HCT116 (cell line): ENCODE data around the gene SLC36A2. TPM values are rescaled to one million over a fixed set of nuclear protein-coding genes. Genes with fewer than 3 reads are reported as not detected.

ENCODE experiments used
- ATAC-seq: fragments of 200-7000 bp; cut with Tn5 transposase; 2 replicates; pipeline ENCODE4 v1.9.1; 2020; ENCODE audit warnings: mild to moderate bottlenecking, moderate library complexity
- BruUV-seq: library from RNA; stranded (reverse); fragments of 400-500 nt; replicated peaks from 2 replicates; lab custom pipeline; 2021; lab: Mats Ljungman, UMichigan
- CTCF ChIA-PET: fragments of 300-600 bp; sonication (Branson Sonifier 250); formaldehyde crosslinking; loops from one replicate; lab custom pipeline; 2021; ENCODE audit warnings: antibody characterized with exemption; lab: Charles Lee
- POLR2A ChIA-PET: fragments of 300-600, 350-600 bp; sonication (Branson Sonifier 250); formaldehyde crosslinking; loops from one replicate; lab custom pipeline; 2021; ENCODE audit warnings: antibody characterized with exemption; lab: Charles Lee
- RAD21 ChIA-PET, 2 experiments: fragments of 300-600 bp; sonication (Branson Sonifier 250); formaldehyde crosslinking; loops; one replicate each; lab custom pipeline; 2023; ENCODE audit warnings: low total read pairs in 2 of 2; ENCODE audit not compliant: uncharacterized antibody in 2 of 2, unreplicated experiment in 2 of 2, low non-redundant PET in 1 of 2; lab: Charles Lee
- DNase-seq: peaks from one replicate; pipeline ENCODE4 v3.0.0-alpha.2; 2010; ENCODE audit warnings: low read depth, low spot score
- H2AFZ ChIP-seq: fragments of 200-600 bp; shearing (Covaris generic), sonication (generic); 2 replicates; pipeline ENCODE4 v1.6.1; 2017; ENCODE audit warnings: low read depth, mixed run types, mixed read lengths, antibody characterized with exemption, low read length; ENCODE audit not compliant: poor library complexity, severe bottlenecking
- H3K27ac ChIP-seq: 2 replicates; pipeline ENCODE4 v1.5.1; 2012; ENCODE audit warnings: low read depth, low read length
- H3K27me3 ChIP-seq: fragments of 200-600 bp; sonication (generic); 2 replicates; pipeline ENCODE4 v1.6.1; 2016; ENCODE audit warnings: mixed run types, low read length, mixed read lengths; ENCODE audit not compliant: insufficient read depth
- H3K36me3 ChIP-seq, 2 experiments: fragments of 200-500 bp in 1 of 2; fragments of 200-600 bp in 1 of 2; sonication (Bioruptor generic) in 1 of 2; sonication (generic) in 1 of 2; 2 replicates each; pipeline versions ENCODE4 v1.5.1 to v1.6.1; 2014 to 2016; ENCODE audit warnings: low read length in 2 of 2, inconsistent platforms in 1 of 2, mixed read lengths in 1 of 2, mixed run types in 1 of 2; ENCODE audit not compliant: insufficient read depth in 2 of 2, control insufficient read depth in 1 of 2
- H3K4me1 ChIP-seq, 2 experiments: fragments of 200-600 bp in 1 of 2; sonication (generic) in 1 of 2; 2 replicates each; pipeline versions ENCODE4 v1.5.1 to v1.6.1; 2012 to 2017; ENCODE audit warnings: low read length in 2 of 2, inconsistent platforms in 1 of 2, mild to moderate bottlenecking in 1 of 2, mixed read lengths in 1 of 2, mixed run types in 1 of 2, moderate library complexity in 1 of 2; ENCODE audit not compliant: insufficient read depth in 2 of 2, control insufficient read depth in 1 of 2
- H3K4me2 ChIP-seq: fragments of 200-600 bp; sonication (generic); 2 replicates; pipeline ENCODE4 v1.6.1; 2017; ENCODE audit warnings: mixed run types, low read length, mixed read lengths
- H3K4me3 ChIP-seq, 2 experiments: fragments of 200-600 bp in 1 of 2; sonication (generic) in 1 of 2; replicated peaks in 1 of 2; 2 replicates each; pipeline ENCODE4 v1.5.1; 2011 to 2016; ENCODE audit warnings: low read length in 2 of 2, control low read depth in 1 of 2, low read depth in 1 of 2, mild to moderate bottlenecking in 1 of 2, mixed read lengths in 1 of 2, mixed run types in 1 of 2
- H3K79me2 ChIP-seq: fragments of 200-600 bp; sonication (generic); 2 replicates; pipeline ENCODE4 v1.6.1; 2017; ENCODE audit warnings: mild to moderate bottlenecking, mixed run types, low read length, moderate library complexity, mixed read lengths; ENCODE audit not compliant: insufficient read depth
- H3K9ac ChIP-seq: fragments of 200-600 bp; sonication (generic); 2 replicates; pipeline ENCODE4 v1.6.1; 2016; ENCODE audit warnings: low read length, mixed read lengths
- H3K9me2 ChIP-seq: fragments of 200-600 bp; sonication (generic), shearing (Covaris generic); 2 replicates; pipeline ENCODE4 v1.6.1; 2017; ENCODE audit warnings: mixed run types, mild to moderate bottlenecking, moderate library complexity; ENCODE audit not compliant: insufficient read depth
- H3K9me3 ChIP-seq, 2 experiments: fragments of 200-500 bp in 1 of 2; fragments of 200-600 bp in 1 of 2; sonication (Bioruptor generic) in 1 of 2; sonication (generic) in 1 of 2; 2 replicates each; pipeline ENCODE4 v1.6.1; 2014 to 2017; ENCODE audit warnings: low read length in 2 of 2, mixed read lengths in 2 of 2, inconsistent platforms in 1 of 2, low read depth in 1 of 2, mild to moderate bottlenecking in 1 of 2, mixed run types in 1 of 2, moderate library complexity in 1 of 2; ENCODE audit not compliant: control insufficient read depth in 1 of 2, insufficient read depth in 1 of 2
- H4K20me1 ChIP-seq: fragments of 200-600 bp; sonication (generic), shearing (Covaris generic); 2 replicates; pipeline ENCODE4 v1.6.1; 2017; ENCODE audit warnings: mixed run types, mild to moderate bottlenecking, moderate library complexity; ENCODE audit not compliant: insufficient read depth
- ATF3 ChIP-seq: IDR thresholded peaks from 2 replicates; pipeline ENCODE4 v1.6.1; 2012
- CBX3 ChIP-seq: IDR thresholded peaks from 2 replicates; pipeline ENCODE4 v1.6.1; 2012; ENCODE audit warnings: low read depth
- EGR1 ChIP-seq: IDR thresholded peaks from 2 replicates; pipeline ENCODE4 v1.6.1; 2012; ENCODE audit warnings: low read depth
- ELF1 ChIP-seq: IDR thresholded peaks from 2 replicates; pipeline ENCODE4 v1.6.1; 2012; ENCODE audit warnings: low read depth, borderline replicate concordance
- EZH2 ChIP-seq: fragments of 200-600 bp; sonication (generic); IDR thresholded peaks from 2 replicates; pipeline ENCODE4 v1.6.1; 2017; ENCODE audit warnings: antibody characterized with exemption, mixed run types
- EZH2phosphoT487 ChIP-seq: fragments of 200-600 bp; IDR thresholded peaks from 2 replicates; pipeline ENCODE4 v1.6.1; 2018; ENCODE audit warnings: antibody characterized with exemption, borderline replicate concordance
- FOSL1 ChIP-seq: IDR thresholded peaks from 2 replicates; pipeline ENCODE4 v1.6.1; 2012; ENCODE audit warnings: low read depth
- JUND ChIP-seq: IDR thresholded peaks from 2 replicates; pipeline ENCODE4 v1.6.1; 2012
- MAX ChIP-seq: IDR thresholded peaks from 2 replicates; pipeline ENCODE4 v1.6.1; 2012
- POLR2AphosphoS5 ChIP-seq: IDR thresholded peaks from 2 replicates; pipeline ENCODE4 v1.6.1; 2011; ENCODE audit warnings: mild to moderate bottlenecking, low read depth, low read length, moderate library complexity
- RAD21 ChIP-seq: IDR thresholded peaks from 2 replicates; pipeline ENCODE4 v1.6.1; 2012; ENCODE audit warnings: low read depth, mild to moderate bottlenecking
- SIN3A ChIP-seq: IDR thresholded peaks from 2 replicates; pipeline ENCODE4 v1.6.1; 2012; ENCODE audit warnings: low read depth
- SP1 ChIP-seq: IDR thresholded peaks from 2 replicates; pipeline ENCODE4 v1.6.1; 2012; ENCODE audit warnings: low read depth
- SRF ChIP-seq: IDR thresholded peaks from 2 replicates; pipeline ENCODE4 v1.6.1; 2012; ENCODE audit warnings: low read depth
- TCF7L2 ChIP-seq: IDR thresholded peaks from 2 replicates; pipeline ENCODE4 v1.7.0; 2011; ENCODE audit warnings: borderline replicate concordance, inconsistent platforms; ENCODE audit not compliant: insufficient read depth, insufficient read length; ENCODE audit errors: extremely low read depth
- YY1 ChIP-seq: IDR thresholded peaks from 2 replicates; pipeline ENCODE4 v1.6.1; 2011; ENCODE audit warnings: low read length, low read depth, moderate library complexity, mild to moderate bottlenecking; ENCODE audit not compliant: insufficient replicate concordance; ENCODE audit errors: extremely low read depth
- ZBTB33 ChIP-seq: IDR thresholded peaks from 2 replicates; pipeline ENCODE4 v1.6.1; 2011; ENCODE audit warnings: mild to moderate bottlenecking, low read length, moderate library complexity; ENCODE audit not compliant: insufficient replicate concordance; ENCODE audit errors: extremely low read depth
- ZNF274 ChIP-seq: fragments of 200-500 bp; sonication (Bioruptor generic); IDR thresholded peaks from 2 replicates; pipeline ENCODE4 v1.6.1; 2014; ENCODE audit warnings: mild to moderate bottlenecking, low read depth, low read length, inconsistent platforms
- intact Hi-C: fragments of 100-400 bp; cut with micrococcal nuclease; formaldehyde crosslinking; loops from 2 replicates; pipeline ENCODE4 v1.10.0; 2022
- total RNA-seq: library from RNA; stranded (reverse); gene quantifications from one replicate; pipeline ENCODE4 v1.2.1, GENCODE V29; 2021; ENCODE audit not compliant: unreplicated experiment

The SLC36A2 gene
- total RNA-seq, 1 experiment from 2014 or later: not detected

- Histone ChIP-seq H4K20me1 (no peaks in the 10 kb centered on the region), H3K4me1 (no peaks in the 10 kb centered on the region), H3K4me2 (no peak overlapping the region), H3K9ac (no peak overlapping the region), H3K4me3 (no peak overlapping the region), H3K27ac (no peak overlapping the region), H3K36me3 (no peaks in the 10 kb centered on the region), H3K79me2 (no peaks in the 10 kb centered on the region), H2AFZ (no peak overlapping the region), H3K9me2 (no peaks in the 10 kb centered on the region), H3K27me3 (no peaks in the 10 kb centered on the region), H3K9me3 (no peaks in the 10 kb centered on the region)
- CTCF ChIA-PET: no interaction called here
- ATAC-seq (no peak), DNase-seq (no peak)
- RAD21 ChIA-PET: no interaction called here
- no peak for TF ChIP-seq ELF1
- no peak for TF ChIP-seq EZH2phosphoT487
- TF ChIP-seq POLR2AphosphoS5: no peak
- TF ChIP-seq YY1: no peak
- TF ChIP-seq SRF: no peak
- no peak for TF ChIP-seq CBX3
- no peak for TF ChIP-seq TCF7L2
- TF ChIP-seq SP1: no peak
- no peak for TF ChIP-seq SIN3A
- no peak for TF ChIP-seq EZH2
- no peak for TF ChIP-seq FOSL1
- no TSS peak for BruUV-seq
- POLR2A ChIA-PET: no interaction called here
- intact Hi-C loops: no loop called here
Observed at GRCh38 chr5:151382576-151382975, 35.2 kb upstream of the SLC36A2 start.

GRCh38 chr5:151381899-151382298, 34.5 kb upstream of the SLC36A2 start:
- Histone ChIP-seq H3K4me1 (no peaks in the 10 kb centered on the region), H2AFZ (no peak overlapping the region), H4K20me1 (no peaks in the 10 kb centered on the region), H3K36me3 (no peaks in the 10 kb centered on the region), H3K9me3 (no peaks in the 10 kb centered on the region), H3K27ac (no peak overlapping the region), H3K79me2 (no peaks in the 10 kb centered on the region), H3K9me2 (no peaks in the 10 kb centered on the region), H3K4me2 (no peak overlapping the region), H3K27me3 (no peaks in the 10 kb centered on the region), H3K4me3 (no peak overlapping the region), H3K9ac (no peak overlapping the region)
- POLR2A ChIA-PET: no interaction called here
- intact Hi-C loops: no loop called here
- DNase-seq (no peak), ATAC-seq (no peak)
- CTCF ChIA-PET: no interaction called here
- BruUV-seq: no TSS peak
- RAD21 ChIA-PET: no interaction called here
- TF ChIP-seq SRF (no peak), MAX (no peak), ATF3 (no peak), RAD21 (no peak), CBX3 (no peak), EZH2phosphoT487 (no peak), FOSL1 (no peak), ELF1 (no peak), ZBTB33 (no peak), ZNF274 (no peak), EGR1 (no peak), JUND (no peak)
- TF ChIP-seq, all 23 proteins: peak for 0
